Activated CD4-positive, alpha-beta T cell treated with anti-CD3 and anti-CD28 coated beads, Interleukin-2, amount 50 U/mL, for 16 hours (primary cell): ENCODE data around the gene ISLR.
"Not testable (repeated sequence)": the region's sequence is repeated elsewhere in the genome, so short reads cannot be mapped to it uniquely, and the experiment has no call there.

Experiments
- DNase-seq: peaks from one replicate; pipeline ENCODE4 v3.0.0-alpha.2; 2020

ISLR gene

GRCh38 chr15:74138642-74139041, 34.9 kb upstream of the ISLR start:
- DNase-seq, result no peak

- no peak for DNase-seq
Observed at GRCh38 chr15:74141591-74141990, 31.9 kb upstream of the ISLR start.

- no peak for DNase-seq
Observed at GRCh38 chr15:74144153-74144775, 29.2 kb upstream of the ISLR start.

DNA sequence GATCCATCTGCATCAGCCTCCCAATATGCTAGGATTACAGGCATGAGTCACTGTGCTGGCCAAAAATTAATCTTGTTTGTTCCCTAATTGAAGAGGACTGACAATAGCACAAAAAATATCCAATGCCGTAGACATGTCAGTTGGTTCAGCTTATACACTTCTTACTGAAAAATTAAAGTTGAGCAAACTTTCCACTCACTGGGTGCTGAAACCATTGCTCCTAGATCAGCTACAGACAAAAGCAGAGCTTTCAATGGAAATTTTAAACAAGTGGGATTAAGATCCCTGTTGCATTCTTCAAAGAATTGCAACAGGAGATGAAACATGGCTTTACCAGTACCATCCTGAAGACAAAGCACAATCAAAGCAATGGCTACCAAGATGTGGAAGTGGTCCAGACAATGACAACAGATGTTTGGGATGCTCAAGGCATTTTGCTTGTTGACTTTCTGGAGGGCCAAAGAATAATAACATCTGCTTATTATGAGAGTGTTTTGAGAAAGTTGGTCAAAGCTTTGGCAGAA, 27.2 kb upstream of the ISLR start:
- no peak for DNase-seq

DNA sequence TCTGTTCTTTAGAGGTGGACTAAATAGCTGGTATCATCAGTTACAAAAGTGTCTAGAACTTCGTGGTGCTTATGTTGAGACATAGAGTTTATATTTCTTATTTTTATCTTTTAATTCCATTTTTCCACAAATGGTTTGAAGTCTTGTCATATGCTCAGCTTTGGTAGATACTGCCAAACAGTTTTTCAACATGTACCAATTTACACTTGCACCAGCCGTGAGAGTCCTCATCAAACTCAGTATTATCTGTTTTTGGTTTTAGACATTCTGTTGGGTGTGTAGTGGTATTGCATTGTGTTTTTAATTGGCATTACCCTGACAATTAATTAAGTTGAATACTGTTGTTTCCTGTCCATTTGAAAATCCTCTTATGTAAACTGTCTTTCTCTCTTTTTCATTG, 26.5 kb upstream of the ISLR start:
- no peak for DNase-seq

- no peak for DNase-seq
Observed at GRCh38 chr15:74155766-74156417, 17.6 kb upstream of the ISLR start.

DNA sequence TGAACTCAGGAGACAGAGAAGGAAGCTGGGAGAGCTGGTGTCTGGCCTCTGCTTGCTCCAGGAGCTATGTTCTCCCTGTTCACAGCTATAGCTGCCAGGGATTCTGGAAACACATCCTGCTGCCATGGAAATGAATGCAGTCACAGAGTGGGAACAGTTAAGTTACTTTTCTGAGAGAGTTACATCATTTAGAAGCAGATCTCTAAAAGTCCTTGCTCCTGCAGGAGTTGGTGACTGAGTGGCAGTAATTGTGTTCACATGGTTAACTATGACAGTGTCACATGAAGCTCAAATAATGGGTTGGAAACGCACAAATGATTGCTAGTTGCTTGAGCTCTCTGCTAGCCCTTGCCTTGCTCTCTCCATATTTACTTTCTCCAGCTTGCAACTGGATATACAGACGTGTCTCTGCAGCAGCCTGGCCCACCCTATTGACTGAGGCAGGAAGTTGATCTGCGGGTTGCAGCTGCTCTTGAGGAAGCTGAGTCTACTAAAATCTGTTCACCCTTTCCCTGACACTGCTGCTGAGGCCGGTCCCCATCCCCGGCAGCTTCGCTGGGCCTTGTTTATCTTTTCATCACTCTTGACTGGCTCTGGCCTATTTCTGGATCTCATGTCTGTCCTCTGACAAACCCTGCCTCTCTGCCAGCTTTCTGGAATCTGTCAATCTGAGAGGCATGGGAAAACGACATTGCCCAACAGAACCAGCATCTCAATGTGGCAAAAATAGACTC, 16.7 kb upstream of the ISLR start:
- DNase-seq, result peak; percentile 9

DNA sequence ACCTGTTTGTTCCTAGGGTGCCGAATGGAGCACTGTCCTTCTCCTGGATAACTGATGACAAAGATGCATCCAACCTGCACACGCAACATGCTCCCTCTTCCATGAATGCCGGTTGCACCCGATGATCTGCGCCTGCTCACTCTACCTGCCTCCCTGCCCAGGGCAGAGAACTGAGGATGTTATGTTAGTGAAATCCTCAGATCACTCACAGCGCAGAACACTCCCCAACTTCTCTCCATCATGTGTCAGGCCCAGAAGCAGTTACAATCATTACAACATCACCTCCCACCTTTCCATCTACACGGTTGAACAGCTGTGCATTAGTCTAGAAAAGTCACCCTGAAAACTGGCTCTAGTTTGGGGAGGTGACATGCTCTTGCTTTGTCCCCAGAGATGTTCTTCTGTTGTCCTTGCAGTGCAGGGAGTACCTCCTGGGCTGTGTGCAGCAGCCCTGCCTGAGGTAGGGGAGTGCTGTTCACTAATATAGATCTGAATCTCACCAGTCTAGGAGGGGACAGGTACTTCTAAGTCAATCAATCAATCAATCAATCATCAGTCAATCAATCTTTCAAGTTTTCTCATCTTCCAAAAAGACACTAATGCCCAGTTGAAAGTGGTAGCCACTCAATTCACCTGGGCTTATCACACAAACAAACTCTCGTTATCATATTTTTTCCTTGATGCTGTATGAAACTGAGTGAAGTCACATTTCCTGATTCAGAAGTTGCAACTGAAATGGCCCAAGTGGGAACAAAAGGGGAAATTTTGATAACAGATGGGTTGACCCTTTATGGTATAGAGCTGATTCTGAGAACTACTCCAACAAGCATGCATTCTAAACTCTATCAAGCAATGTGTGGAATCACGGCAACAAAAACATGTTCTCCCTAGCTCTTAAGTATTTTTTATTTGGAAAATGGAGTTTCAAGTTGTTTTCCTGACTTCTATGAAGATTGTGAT, 15.4 kb upstream of the ISLR start:
- no peak for DNase-seq

DNA sequence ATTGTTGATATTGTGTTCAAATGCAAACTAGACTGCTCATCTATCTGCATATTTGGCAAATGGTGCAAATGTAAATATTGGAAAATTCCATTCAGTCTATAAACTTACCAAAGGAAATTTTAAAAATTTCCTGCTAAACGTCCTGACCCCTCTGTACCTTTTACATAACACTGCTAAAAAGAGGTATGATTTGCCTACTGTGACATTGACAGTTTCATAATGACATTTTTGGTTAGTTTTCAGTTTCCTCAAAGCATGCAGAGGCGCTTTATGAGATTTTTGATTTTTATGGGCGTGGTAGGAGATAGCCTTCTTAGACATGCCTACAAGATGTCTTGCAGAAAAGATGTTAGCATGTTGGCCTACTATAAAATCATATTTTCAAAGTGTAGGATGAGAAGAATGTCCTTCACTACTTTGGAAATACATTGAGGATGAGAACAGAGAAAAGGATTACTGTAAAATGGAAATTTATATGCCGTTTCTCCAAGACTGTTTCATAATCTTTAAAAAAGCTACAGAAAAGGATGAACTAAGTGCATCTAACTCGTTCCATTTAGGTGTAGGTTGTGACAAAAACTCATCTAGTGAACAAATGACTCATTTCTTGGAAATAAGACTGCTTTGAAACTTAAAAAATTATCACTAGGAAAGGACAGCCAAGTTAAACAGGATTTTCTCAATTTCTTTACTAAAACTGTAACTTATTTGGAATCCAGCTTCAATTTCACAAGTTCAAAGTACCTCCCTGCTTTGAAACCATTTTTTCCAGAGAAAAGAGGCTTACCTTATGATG, 14.5 kb upstream of the ISLR start:
- peak; percentile 64 for DNase-seq

DNA sequence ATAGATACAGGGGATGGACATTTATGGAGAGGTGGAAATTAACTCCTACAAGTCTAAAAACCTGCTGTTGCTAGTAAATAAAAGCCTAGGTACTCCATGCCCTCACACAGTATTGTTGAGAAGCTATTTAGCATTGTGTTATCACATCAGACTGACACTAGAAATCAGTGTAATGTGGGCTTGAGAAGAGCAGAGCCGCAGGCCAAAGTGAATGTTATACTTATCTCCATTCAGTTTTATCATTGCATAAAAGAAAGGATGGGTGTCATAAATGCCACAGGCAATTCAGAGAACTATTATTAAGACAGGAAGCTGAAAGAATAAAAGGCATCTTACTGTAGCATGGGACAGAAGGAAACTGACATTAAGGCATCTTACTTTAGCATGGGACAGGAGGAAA, 13.7 kb upstream of the ISLR start:
- DNase-seq, result no peak

- DNase-seq, result not testable (repeated sequence)
Observed at GRCh38 chr15:74160390-74160789, 13.1 kb upstream of the ISLR start.

GRCh38 chr15:74162195-74162536, 11.3 kb upstream of the ISLR start:
- not testable (repeated sequence) for DNase-seq

- DNase-seq, result no peak
Observed at GRCh38 chr15:74165461-74165860, 8.0 kb upstream of the ISLR start.

GRCh38 chr15:74167891-74168331, 5.6 kb upstream of the ISLR start:
- DNase-seq, result no peak

DNA sequence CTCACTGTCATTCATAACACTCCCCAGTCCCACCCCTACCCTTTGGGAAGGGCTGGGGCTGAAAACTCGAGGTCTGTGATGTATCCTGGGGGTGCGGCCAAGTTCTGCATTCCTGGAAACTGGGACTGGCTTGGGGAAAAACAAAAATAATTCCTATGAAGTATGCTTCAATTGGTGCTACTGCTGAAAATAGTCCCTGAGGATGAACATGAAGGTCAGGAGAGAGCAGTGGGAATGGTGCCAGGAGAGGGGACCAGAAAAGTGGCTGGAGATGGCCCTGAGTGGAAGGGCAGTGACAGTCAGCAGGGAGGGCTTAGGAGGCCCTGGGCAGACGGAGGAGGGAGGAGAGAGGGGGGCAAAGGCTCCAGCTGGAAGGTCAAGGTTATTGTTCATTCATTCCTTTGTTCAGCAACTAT, 4.8 kb upstream of the ISLR start:
- DNase-seq, result no peak

DNA sequence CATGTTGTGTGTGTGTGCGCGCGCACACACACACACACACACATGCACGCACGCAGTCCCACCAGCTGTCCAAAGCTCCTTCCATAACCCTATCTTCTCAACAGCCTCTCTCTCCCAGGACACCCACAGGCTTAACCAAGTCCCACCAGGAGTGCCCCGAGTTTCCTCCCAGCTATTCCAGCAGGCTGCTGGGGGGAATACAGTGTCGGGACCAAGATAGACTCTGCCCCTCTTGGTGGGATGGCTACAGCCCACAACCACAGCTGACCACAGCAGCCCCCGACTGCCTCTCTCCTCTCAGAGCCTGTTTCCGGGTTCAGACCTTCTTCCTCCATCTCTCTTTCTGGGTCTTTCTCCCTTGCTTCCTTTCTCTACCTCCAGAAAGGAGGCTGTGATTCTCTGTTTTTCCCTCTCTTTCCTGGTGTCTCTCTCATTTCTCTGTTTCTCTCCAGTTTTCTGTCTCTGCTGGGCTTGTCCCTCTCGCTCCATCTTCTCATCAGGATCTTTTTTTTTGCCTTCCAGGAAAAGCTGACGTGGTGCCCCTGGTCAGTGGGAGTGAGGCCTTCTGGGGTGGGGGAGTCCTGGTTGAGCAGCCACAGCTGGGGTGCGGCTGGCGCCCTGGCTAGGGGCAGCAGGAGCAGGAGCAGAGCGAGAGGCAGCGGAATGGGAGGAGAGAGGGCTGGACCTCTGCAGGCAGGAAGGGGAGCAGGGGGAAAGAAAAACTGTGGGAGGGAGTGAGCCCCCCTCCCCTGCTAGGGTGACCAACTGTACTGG, 3.3 kb upstream of the ISLR start:
- no peak for DNase-seq

- no peak for DNase-seq
Observed at GRCh38 chr15:74170875-74171578, 2.5 kb upstream of the ISLR start.

DNA sequence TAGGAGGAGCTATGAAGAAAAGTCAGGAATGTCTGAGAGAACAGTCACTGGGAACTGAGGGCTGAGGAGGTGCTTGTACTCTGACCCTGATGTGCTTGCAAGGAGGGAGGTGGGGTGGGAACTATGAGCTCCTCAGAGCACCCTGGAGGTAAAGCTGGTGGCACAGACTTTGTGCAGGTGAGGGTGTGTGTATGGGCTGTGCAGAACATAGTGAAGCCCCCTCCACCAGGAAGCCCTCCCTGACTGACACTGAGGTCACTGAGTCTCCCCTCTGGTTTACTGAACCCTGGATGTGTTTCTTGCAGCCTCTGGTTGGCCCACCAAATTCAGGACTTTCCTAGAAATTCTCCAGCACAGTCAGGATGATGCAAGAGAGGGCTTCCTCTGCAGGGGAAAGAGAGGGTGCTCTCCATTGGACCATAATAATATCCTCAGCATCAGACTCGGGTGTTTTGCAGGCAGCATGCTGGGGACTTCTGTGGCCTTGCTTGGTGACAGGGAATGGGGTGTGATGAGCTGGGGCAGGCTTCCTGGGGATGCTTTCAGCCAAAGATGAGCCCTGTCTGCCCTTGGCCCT, 1.5 kb upstream of the ISLR start:
- DNase-seq, result no peak

- DNase-seq, result no peak
Observed at GRCh38 chr15:74172701-74173379, 670 bp upstream of the ISLR start.
